GM23248 (cell line): ENCODE results near the gene COPB1.

Source experiments
- EZH2 ChIP-seq: fragments of 200-600 bp; sonication (generic); IDR thresholded peaks from 2 replicates; pipeline ENCODE4 v1.6.1; 2018; ENCODE audit warnings: antibody characterized with exemption, mild to moderate bottlenecking; ENCODE audit not compliant: insufficient read depth, poor library complexity, severe bottlenecking
- EZH2phosphoT487 ChIP-seq: fragments of 200-600 bp; sonication (generic); IDR thresholded peaks from 2 replicates; pipeline ENCODE4 v1.6.1; 2018; ENCODE audit warnings: antibody characterized with exemption, moderate library complexity, mild to moderate bottlenecking, low read depth; ENCODE audit not compliant: insufficient read depth

DNA sequence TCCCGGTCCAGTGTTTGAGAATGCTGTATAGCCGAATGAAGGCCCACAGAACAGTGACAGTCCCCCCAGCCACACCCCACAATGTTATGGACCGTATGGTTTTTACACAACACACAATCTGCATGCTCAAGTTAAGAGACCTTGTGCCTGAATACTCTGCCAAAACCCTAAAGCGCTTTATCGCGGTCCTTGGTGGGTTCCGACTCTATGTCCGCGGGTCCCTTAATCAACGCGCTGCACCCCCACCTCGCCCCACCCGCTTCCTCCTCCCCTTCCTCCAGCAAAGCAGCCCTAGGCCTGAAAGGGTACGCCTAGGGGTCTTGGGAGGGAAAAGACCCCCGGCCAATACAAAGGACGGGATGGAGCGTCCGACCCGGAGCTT is 442 bp downstream of the COPB1 start:
- no peak for TF ChIP-seq EZH2
- TF ChIP-seq EZH2phosphoT487, result no peak
